HG02981 (cell line): ENCODE measurements around the gene TAPT1.
"Not testable (repeated sequence)": the region's sequence is repeated elsewhere in the genome, so short reads cannot be mapped to it uniquely, and the experiment has no call there.

Source experiments
- ATAC-seq: cut with Tn5 transposase; IDR thresholded peaks from one replicate; pipeline ENCODE4 v1.9.1; 2021; ENCODE audit warnings: mild to moderate bottlenecking, moderate library complexity; ENCODE audit not compliant: unreplicated experiment

The TAPT1 gene

DNA sequence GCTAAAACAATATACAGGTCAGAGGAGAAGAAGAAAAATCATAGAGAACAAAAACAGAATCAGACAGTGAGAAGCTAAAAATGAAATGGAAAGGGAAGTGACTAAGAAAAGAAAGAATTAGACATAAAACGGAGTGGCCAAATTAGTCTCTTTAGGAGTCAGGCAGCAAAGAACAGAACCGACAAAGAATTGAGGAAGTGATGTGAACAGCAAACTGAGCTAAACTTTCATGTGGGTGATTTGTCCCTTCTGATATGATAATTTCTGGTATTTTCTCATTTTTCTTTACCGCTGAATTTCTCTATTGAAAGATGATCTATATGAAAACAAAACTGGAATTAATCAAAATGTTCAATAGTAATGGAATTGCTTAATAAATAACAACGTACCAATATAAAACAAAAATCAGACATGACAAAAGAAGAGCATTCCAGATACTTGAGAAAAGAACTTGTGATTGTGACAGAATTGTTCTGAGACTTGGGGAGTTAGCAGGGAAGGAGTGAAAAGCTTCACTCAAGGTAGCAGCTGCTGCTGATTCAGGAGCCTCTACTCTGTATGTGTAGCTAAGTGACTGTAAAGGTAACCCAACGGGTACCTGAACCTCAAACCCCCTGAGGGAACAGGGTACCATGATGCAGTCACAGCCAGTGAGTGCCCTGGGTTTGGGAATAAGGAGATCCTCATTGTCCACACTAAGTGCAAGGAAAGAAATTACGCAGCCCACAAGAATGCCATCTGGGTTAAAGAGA is 8.8 kb downstream of the TAPT1 start:
- peak; percentile 57 for ATAC-seq

GRCh38 chr4:16213121-16213520 is 13.2 kb downstream of the TAPT1 start:
- no peak for ATAC-seq

DNA sequence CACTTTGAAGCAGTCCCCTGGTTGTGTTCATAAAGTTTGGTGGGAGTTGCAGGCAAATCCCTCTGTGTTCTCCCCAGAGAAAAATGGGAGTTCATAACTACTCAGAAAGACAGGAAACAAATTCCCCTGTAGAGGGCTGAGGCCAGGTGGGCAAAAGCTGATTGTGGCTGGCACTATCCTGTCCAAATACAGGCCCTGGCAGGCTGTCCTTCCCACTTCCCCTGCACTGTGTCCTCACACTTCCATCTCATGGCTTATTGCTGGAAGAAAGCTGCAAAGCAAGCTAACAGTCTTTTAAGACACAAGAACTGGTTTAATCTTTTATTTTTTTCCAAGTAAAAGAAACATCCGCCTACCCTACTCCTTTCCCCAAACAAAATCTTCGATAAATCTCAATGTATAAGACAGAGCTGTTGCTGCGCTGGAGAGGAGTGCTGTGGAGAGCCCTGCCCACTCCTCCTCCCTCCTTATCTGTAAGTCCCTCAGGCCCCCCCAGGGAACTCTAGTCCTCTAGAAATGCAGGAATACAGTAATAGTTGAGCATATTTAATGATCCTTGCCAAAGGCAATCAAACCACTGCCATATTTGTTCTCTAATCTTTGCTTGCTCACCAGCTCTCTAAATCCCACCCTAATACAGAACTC is 14.0 kb downstream of the TAPT1 start:
- ATAC-seq = no peak

GRCh38 chr4:16207409-16207808 is 18.9 kb downstream of the TAPT1 start:
- no peak for ATAC-seq

GRCh38 chr4:16206848-16207247 is 19.4 kb downstream of the TAPT1 start:
- ATAC-seq = no peak

GRCh38 chr4:16206301-16206700 is 20.0 kb downstream of the TAPT1 start:
- ATAC-seq = no peak

GRCh38 chr4:16205298-16206164 is 20.7 kb downstream of the TAPT1 start:
- ATAC-seq = peak; percentile 85

DNA sequence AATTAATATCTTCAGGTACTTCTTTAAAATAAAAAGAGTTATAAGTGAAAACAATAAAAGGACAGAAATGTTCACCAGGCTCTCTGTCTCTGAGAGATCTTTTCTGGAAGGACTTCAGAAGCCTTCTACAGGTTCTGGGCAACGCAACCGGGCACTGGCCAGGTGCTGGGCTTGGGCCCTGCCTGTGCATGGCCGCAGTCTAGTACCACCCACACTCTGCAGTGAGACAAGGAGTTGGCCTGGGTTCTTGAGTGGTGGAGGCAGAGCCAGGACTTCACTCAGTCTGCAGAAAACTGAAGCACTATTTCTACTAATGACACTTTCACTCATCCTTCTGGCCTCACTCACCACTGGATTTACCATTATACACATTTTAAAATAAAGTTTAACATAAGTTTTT is 21.8 kb downstream of the TAPT1 start:
- ATAC-seq = no peak

GRCh38 chr4:16203083-16203482 is 23.2 kb downstream of the TAPT1 start:
- ATAC-seq = no peak

- ATAC-seq = no peak
These were observed 23.7 kb downstream of the TAPT1 start for GRCh38 chr4:16202598-16202997.

- no peak for ATAC-seq
These were observed 27.2 kb downstream of the TAPT1 start for GRCh38 chr4:16199093-16199492.

GRCh38 chr4:16197876-16198665 is 28.2 kb downstream of the TAPT1 start:
- no peak for ATAC-seq

GRCh38 chr4:16196482-16197393 is 29.5 kb downstream of the TAPT1 start:
- ATAC-seq = peak; percentile 56

- ATAC-seq = no peak
These were observed 31.1 kb downstream of the TAPT1 start for GRCh38 chr4:16195209-16195608.

DNA sequence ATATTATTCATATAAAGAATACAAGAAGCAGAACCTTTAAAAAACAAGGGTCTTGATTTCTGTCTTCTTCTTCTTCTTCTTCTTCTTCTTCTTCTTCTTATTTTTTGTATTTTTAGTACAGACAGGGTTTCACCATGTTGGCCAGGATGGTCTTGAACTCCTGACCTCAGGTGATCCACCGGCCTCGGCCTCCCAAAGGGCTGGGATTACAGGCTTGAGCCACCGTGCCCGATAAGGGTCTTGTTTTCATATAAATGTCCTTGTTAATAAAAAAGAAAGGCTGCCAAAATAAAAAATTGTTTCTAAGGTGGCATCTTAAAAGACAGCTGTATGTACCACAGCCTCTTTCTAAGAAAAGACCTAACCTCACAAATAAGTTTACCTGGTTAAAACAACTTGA is 31.5 kb downstream of the TAPT1 start:
- ATAC-seq = not testable (repeated sequence)

DNA sequence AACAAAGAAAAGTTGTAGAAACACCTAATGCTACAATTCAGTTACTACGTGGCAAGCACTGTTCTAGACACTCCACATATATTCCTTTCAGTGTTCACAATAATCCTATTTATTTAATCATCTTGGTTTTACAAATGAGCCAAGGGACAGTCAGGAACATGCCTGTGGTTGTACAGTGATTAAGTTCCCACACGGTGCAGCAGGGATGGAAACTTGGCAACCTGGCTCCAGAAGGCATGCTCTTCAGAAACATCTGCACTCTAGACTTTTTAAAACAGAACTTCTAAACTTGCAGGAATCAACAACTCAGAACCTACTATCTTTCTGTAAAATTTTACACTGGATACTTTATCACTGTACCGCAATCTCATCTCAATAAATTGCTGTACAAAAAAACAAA is 32.1 kb downstream of the TAPT1 start:
- no peak for ATAC-seq

DNA sequence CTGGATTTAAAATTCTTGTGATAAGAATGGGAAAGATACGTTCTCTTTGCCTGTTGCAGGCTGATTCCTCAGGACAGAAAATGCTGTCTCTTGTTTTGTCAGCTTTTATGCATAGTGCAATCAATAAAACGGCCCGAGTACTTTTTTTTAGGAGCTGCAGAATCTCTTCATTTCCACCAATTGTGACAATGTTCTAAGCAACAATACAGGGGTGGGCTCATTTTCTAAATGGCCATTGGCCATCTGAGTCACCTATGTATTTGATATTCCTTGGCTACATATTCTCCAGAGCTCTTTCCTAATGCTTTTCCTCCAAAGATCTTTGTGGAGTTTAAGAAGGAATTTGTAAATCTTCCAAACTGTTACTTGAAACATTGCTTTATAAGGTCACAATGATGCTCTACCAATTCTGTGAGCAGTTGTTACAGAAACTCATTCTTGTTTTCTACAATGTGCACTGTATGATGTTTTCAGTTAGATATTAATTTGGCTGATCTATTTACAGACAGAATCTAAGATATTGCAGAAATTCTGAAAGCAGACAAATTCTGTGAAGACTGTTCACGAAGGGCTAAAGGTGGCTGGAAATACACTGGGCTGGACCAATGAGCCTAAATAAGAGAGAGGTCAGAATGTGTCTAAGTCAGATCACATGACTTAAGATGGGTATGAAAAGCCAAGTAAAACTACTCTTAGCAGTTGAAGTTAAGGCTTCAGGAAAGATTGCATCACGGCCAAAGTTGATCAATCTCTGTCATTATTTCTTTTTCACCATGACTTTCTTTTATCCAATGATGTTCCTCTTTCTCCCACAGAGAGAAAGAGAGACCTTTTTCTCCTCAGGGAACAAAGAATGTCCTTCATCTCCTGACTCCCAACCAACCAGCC is 33.4 kb downstream of the TAPT1 start:
- no peak for ATAC-seq

- ATAC-seq = no peak
These were observed 34.2 kb downstream of the TAPT1 start for GRCh38 chr4:16192057-16192456.

- no peak for ATAC-seq
These were observed 38.8 kb downstream of the TAPT1 start for GRCh38 chr4:16187455-16187854.
